HepG2 (cell line): ENCODE results near the gene LRRC45. TPM values are rescaled to one million over a fixed set of nuclear protein-coding genes. Genes with fewer than 3 reads are reported as not detected.

Experiments used
- BORCS8-MEF2B ChIP-seq: sonication (generic); formaldehyde crosslinking; IDR thresholded peaks from 2 replicates; pipeline ENCODE4 v1.8.0; 2022; ENCODE audit warnings: mild to moderate bottlenecking, missing genetic modification reagents
- CENPX ChIP-seq: sonication (generic); formaldehyde crosslinking; IDR thresholded peaks from 2 replicates; pipeline ENCODE4 v1.9.0; 2021; ENCODE audit warnings: mild to moderate bottlenecking, missing genetic modification reagents, moderate library complexity
- EZH2 ChIP-seq: conservative IDR thresholded peaks from 2 replicates; pipeline ENCODE4 v1.6.1; 2012; ENCODE audit warnings: mild to moderate bottlenecking, low read depth, low read length, moderate library complexity
- HNRNPLL ChIP-seq: fragments of 200-400 bp; formaldehyde crosslinking; IDR thresholded peaks from 2 replicates; pipeline ENCODE4 v1.6.1; 2017; ENCODE audit warnings: mild to moderate bottlenecking, low read depth, low read length; ENCODE audit not compliant: poor library complexity, severe bottlenecking
- HNRNPUL1 ChIP-seq: fragments of 200-400 bp; formaldehyde crosslinking; IDR thresholded peaks from 2 replicates; pipeline ENCODE4 v1.6.1; 2017; ENCODE audit warnings: low read depth, mild to moderate bottlenecking, low read length, moderate library complexity
- KLF16 ChIP-seq, 2 experiments: sonication (generic) in 1 of 2; formaldehyde crosslinking in 1 of 2; IDR thresholded peaks; 2 replicates each; pipeline versions ENCODE4 v1.6.1 to v1.8.0; 2016 to 2023; ENCODE audit warnings: missing genetic modification reagents in 2 of 2, missing compliant biosample characterization in 1 of 2
- MED13 ChIP-seq: sonication (generic); formaldehyde crosslinking; IDR thresholded peaks from 2 replicates; pipeline ENCODE4 v1.5.0; 2020; ENCODE audit warnings: missing genetic modification reagents
- MLLT10 ChIP-seq: sonication (generic); formaldehyde crosslinking; IDR thresholded peaks from 2 replicates; pipeline ENCODE4 v1.4.0; 2020; ENCODE audit warnings: missing genetic modification reagents
- NR0B2 ChIP-seq: sonication (generic); formaldehyde crosslinking; IDR thresholded peaks from 2 replicates; pipeline ENCODE4 v1.4.0; 2020; ENCODE audit warnings: mild to moderate bottlenecking, missing genetic modification reagents
- SP140L ChIP-seq: sonication (generic); formaldehyde crosslinking; IDR thresholded peaks from 2 replicates; pipeline ENCODE4 v1.4.0; 2020; ENCODE audit warnings: missing genetic modification reagents, borderline replicate concordance
- TCF7 ChIP-seq: sonication (generic); IDR thresholded peaks from 2 replicates; pipeline ENCODE4 v1.6.1; 2016; ENCODE audit warnings: antibody characterized with exemption, low read depth
- TERF1 ChIP-seq: sonication (generic); formaldehyde crosslinking; IDR thresholded peaks from 2 replicates; pipeline ENCODE4 v1.8.0; 2022; ENCODE audit warnings: mild to moderate bottlenecking, missing genetic modification reagents, moderate library complexity
- ZBTB26 ChIP-seq: IDR thresholded peaks from 2 replicates; pipeline ENCODE4 v1.6.1; 2016; ENCODE audit warnings: missing compliant biosample characterization, missing genetic modification reagents, borderline replicate concordance
- ZC3H13 ChIP-seq: sonication (generic); formaldehyde crosslinking; IDR thresholded peaks from 2 replicates; pipeline ENCODE4 v1.8.1; 2023; ENCODE audit warnings: mild to moderate bottlenecking, missing genetic modification reagents, moderate library complexity
- ZNF124 ChIP-seq: sonication (generic); formaldehyde crosslinking; IDR thresholded peaks from 2 replicates; pipeline ENCODE4 v1.4.0; 2020; ENCODE audit warnings: missing genetic modification reagents
- ZNF260 ChIP-seq: sonication (generic); formaldehyde crosslinking; IDR thresholded peaks from 2 replicates; pipeline ENCODE4 v1.4.0; 2020; ENCODE audit warnings: missing genetic modification reagents, low read depth, mild to moderate bottlenecking, borderline replicate concordance
- ZSCAN25 ChIP-seq: sonication (generic); formaldehyde crosslinking; IDR thresholded peaks from 2 replicates; pipeline ENCODE4 v1.8.0; 2022; ENCODE audit warnings: mild to moderate bottlenecking, missing genetic modification reagents
- polyA plus RNA-seq, 8 experiments: library from polyadenylated mRNA; depleted of rRNA in 3 of 8; stranded (reverse) in 7 of 8; unstranded in 1 of 8; fragments of >200 nt; fragmentation: Illumina TruSeq in 4 of 8; extraction: Trizol in 4 of 8; gene quantifications; 2 replicates each; pipeline versions ENCODE4 v1.2.1 to v1.2.3, GENCODE V29; 2011 to 2016; ENCODE audit warnings: low read depth in 4 of 8, missing spikeins in 1 of 8, mixed read lengths in 1 of 8; ENCODE audit not compliant: insufficient read depth in 1 of 8
- total RNA-seq, 5 experiments: library from RNA; depleted of rRNA; stranded (reverse); fragments of >200 nt; fragmentation: Illumina TruSeq; extraction: Trizol; gene quantifications; 2 replicates each; pipeline ENCODE4 v1.2.3, GENCODE V29; 2016; ENCODE audit warnings: low read depth in 1 of 5
- TF ChIP-seq, protein P1 (sequence below): sonication (generic); formaldehyde crosslinking; IDR thresholded peaks from 2 replicates; pipeline ENCODE4 v1.5.1; 2020; ENCODE audit warnings: missing genetic modification reagents, mild to moderate bottlenecking, borderline replicate concordance
- TF ChIP-seq, protein P2 (sequence below): sonication (generic); formaldehyde crosslinking; IDR thresholded peaks from 2 replicates; pipeline ENCODE4 v1.5.1; 2020; ENCODE audit warnings: missing genetic modification reagents, mild to moderate bottlenecking, borderline replicate concordance

LRRC45 gene
- total and polyA plus RNA-seq, 2 of the 13 experiments (the other 11 are each of a cell fraction or from before 2014, with no cell fraction given) = 11.6 to 48.1 TPM

DNA sequence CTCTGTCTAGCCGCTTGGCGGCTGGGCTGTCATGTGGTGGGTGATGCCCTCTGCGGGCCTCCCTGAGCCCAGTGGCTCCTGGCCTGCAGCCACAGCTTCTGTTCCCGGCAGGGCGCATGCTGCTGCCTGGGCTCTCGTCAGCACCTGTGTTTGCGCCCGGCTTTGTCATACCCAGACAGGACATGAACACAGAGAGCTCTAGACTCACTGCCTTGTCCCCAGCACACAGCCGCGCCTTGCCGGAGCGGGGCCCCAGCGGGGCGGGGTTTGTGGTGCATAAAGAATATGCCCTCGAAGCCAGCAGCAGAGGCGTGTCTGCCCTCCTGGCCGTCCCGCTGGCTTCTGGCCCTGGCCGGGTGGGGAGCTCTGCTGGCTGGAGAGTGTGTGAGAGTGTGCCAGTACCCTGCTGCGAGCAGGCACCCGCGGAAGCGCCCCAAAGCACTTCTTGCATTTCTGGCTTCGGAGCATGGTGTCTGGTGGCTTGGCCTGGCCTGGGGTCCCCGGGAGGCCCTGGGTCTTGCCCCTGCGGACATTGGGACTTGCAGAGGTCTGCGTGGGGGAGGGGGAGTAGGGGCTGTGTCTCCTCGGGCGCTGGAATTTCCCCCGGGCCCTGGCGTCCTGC, 31.3 kb upstream of the LRRC45 start (continued):
- TF ChIP-seq, protein P1, sequence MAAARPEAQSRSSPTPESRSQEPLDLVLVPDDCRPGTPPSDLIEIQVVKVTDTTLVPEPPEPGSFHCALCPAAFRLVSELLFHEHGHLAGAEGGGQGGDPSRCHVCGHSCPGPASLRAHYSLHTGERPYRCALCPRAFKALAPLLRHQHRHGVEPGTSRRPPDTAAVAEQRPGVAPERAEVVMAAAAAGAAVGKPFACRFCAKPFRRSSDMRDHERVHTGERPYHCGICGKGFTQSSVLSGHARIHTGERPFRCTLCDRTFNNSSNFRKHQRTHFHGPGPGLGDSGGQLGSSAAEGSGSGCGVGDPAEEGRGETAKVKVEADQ (CRISPR knock-in tag) = no peak
- TF ChIP-seq ZNF124 (CRISPR knock-in tag) (peak; percentile 31; the same call in 1 of the 2 replicates), NR0B2 (peak; percentile 75), TCF7 (no peak), KLF16 (CRISPR knock-in tag; IDR thresholded peaks at IDR 0.05) (peak in 1 of 2 experiments; percentile 86; a peak in 1 of 4 replicates), HNRNPLL (peak; percentile 82), CENPX (CRISPR knock-in tag) (no peak), BORCS8-MEF2B (peak; percentile 91; the same call in 1 of the 2 replicates), HNRNPUL1 (no peak; the same call in 1 of the 2 replicates), EZH2 (no peak), SP140L (CRISPR knock-in tag) (no peak), ZBTB26 (CRISPR knock-in tag) (peak; percentile 82), TERF1 (CRISPR knock-in tag) (peak; percentile 93; the same call in 1 of the 2 replicates), ZC3H13 (no peak; the same call in 1 of the 2 replicates), MED13 (CRISPR knock-in tag) (no peak; the same call in 1 of the 2 replicates), ZSCAN25 (CRISPR knock-in tag) (peak; percentile 61), ZNF260 (CRISPR knock-in tag) (no peak), MLLT10 (CRISPR knock-in tag) (no peak)
- TF ChIP-seq, protein P2, sequence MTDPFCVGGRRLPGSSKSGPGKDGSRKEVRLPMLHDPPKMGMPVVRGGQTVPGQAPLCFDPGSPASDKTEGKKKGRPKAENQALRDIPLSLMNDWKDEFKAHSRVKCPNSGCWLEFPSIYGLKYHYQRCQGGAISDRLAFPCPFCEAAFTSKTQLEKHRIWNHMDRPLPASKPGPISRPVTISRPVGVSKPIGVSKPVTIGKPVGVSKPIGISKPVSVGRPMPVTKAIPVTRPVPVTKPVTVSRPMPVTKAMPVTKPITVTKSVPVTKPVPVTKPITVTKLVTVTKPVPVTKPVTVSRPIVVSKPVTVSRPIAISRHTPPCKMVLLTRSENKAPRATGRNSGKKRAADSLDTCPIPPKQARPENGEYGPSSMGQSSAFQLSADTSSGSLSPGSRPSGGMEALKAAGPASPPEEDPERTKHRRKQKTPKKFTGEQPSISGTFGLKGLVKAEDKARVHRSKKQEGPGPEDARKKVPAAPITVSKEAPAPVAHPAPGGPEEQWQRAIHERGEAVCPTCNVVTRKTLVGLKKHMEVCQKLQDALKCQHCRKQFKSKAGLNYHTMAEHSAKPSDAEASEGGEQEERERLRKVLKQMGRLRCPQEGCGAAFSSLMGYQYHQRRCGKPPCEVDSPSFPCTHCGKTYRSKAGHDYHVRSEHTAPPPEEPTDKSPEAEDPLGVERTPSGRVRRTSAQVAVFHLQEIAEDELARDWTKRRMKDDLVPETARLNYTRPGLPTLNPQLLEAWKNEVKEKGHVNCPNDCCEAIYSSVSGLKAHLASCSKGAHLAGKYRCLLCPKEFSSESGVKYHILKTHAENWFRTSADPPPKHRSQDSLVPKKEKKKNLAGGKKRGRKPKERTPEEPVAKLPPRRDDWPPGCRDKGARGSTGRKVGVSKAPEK = no peak; the same call in 1 of the 2 replicates
